T-cell (primary cell): Measurements from ENCODE around the gene NRIP1. TPM values are rescaled to one million over a fixed set of nuclear protein-coding genes. Genes with fewer than 3 reads are reported as not detected.

Experiments used
- ATAC-seq, 4 experiments: fragments of 200-7000 bp in 3 of 4; fragments of 150-1000 bp in 1 of 4; cut with Tn5 transposase; replicated peaks in 1 of 4; 1 replicate in 3 of 4; 2 replicates in 1 of 4; pipeline ENCODE4 v1.10.0; 2021; ENCODE audit warnings: moderate library complexity in 3 of 4, mild to moderate bottlenecking in 2 of 4, moderate number of reproducible peaks in 1 of 4
- CTCF ChIA-PET, 2 donors: fragments of 300-600 bp; sonication (Branson Sonifier 250); formaldehyde crosslinking; loops; one replicate each; lab custom pipeline; 2022; ENCODE audit warnings: antibody characterized with exemption in 2 of 2; lab: Charles Lee
- POLR2A ChIA-PET, 2 donors: fragments of 300-600 bp; sonication (Branson Sonifier 250); formaldehyde crosslinking; loops; one replicate each; lab custom pipeline; 2022; ENCODE audit warnings: antibody characterized with exemption in 2 of 2; lab: Charles Lee
- DNase-seq, 35 experiments: peaks; one replicate each; pipeline versions ENCODE4 v3.0.0 to v3.0.0-alpha.2; 2013 to 2023
- H3K27ac ChIP-seq: one replicate; pipeline ENCODE4 v1.5.1; 2013; ENCODE audit warnings: low read length
- H3K27me3 ChIP-seq, 2 experiments: replicated peaks in 1 of 2; 1 replicate in 1 of 2; 2 replicates in 1 of 2; pipeline versions ENCODE4 v1.6.1 to v1.7.0; 2013; ENCODE audit warnings: low read length in 1 of 2, mixed read lengths in 1 of 2; ENCODE audit not compliant: control insufficient read depth in 2 of 2, insufficient read depth in 2 of 2; ENCODE audit errors: extremely low read depth in 1 of 2
- H3K36me3 ChIP-seq, 2 donors: 1 replicate in 1 of 2; 2 replicates in 1 of 2; pipeline versions ENCODE4 v1.6.1 to v1.7.0; 2013; ENCODE audit warnings: low read length in 1 of 2; ENCODE audit not compliant: control insufficient read depth in 2 of 2, insufficient read depth in 1 of 2; ENCODE audit errors: extremely low read depth in 1 of 2
- H3K4me1 ChIP-seq, 2 experiments: 1 replicate in 1 of 2; 2 replicates in 1 of 2; pipeline versions ENCODE4 v1.6.1 to v1.7.0; 2013; ENCODE audit warnings: low read length in 2 of 2, mixed read lengths in 1 of 2; ENCODE audit not compliant: insufficient read depth in 2 of 2, control insufficient read depth in 1 of 2; ENCODE audit errors: extremely low read depth in 1 of 2
- H3K4me3 ChIP-seq, 2 donors: 1 replicate in 1 of 2; 2 replicates in 1 of 2; pipeline versions ENCODE4 v1.5.1 to v1.7.0; 2013; ENCODE audit warnings: mild to moderate bottlenecking in 2 of 2, low read length in 1 of 2, moderate library complexity in 1 of 2; ENCODE audit not compliant: control insufficient read depth in 1 of 2; ENCODE audit errors: extremely low read depth in 1 of 2
- H3K9me3 ChIP-seq: 2 replicates; pipeline ENCODE4 v1.7.0; 2013
- H3K27ac Mint-ChIP-seq, 2 donors: one replicate each; pipeline ENCODE4 v1.8.0; 2020 to 2021; ENCODE audit warnings: mild to moderate bottlenecking in 2 of 2, mixed read lengths in 2 of 2
- H3K27me3 Mint-ChIP-seq, 2 donors: one replicate each; pipeline ENCODE4 v1.8.0; 2021 to 2022; ENCODE audit warnings: mixed read lengths in 2 of 2
- H3K36me3 Mint-ChIP-seq: one replicate; pipeline ENCODE4 v1.8.0; 2021; ENCODE audit warnings: mixed read lengths
- H3K4me1 Mint-ChIP-seq, 3 donors: one replicate each; pipeline ENCODE4 v1.8.0; 2020 to 2022; ENCODE audit warnings: mixed read lengths in 3 of 3, mild to moderate bottlenecking in 1 of 3
- H3K4me3 Mint-ChIP-seq, 3 donors: one replicate each; pipeline ENCODE4 v1.8.0; 2020 to 2022; ENCODE audit warnings: mild to moderate bottlenecking in 3 of 3, mixed read lengths in 3 of 3, moderate library complexity in 3 of 3
- H3K9me3 Mint-ChIP-seq, 3 donors: one replicate each; pipeline ENCODE4 v1.8.0; 2020 to 2022; ENCODE audit warnings: mixed read lengths in 3 of 3
- WGBS: methylation state at CpG from one replicate; pipeline ENCODE4 v1.1.5; 2013; ENCODE audit warnings: missing lambda C conversion rate; ENCODE audit not compliant: insufficient coverage; 5-methylcytosine and 5-hydroxymethylcytosine counted together
- total RNA-seq, 35 experiments: library from RNA in 6 of 35; stranded (reverse) in 6 of 35; fragments of 120-200 nt in 1 of 35; gene quantifications; one replicate each; pipeline versions ENCODE4 v1.2.1 to v1.2.4 and lab custom pipeline; 2013 to 2026

The NRIP1 gene
- total RNA-seq, 5 donors from 2014 or later (not counting 1 experiment from before 2014, with no cell fraction given) = 19.5 to 35.8 (median 26.5) TPM

- Histone ChIP-seq H3K9me3 (no peaks in the 10 kb centered on the region), H3K4me1 (no peaks in the 10 kb centered on the region), H3K27me3 (no peaks in the 10 kb centered on the region), H3K27ac (no peak overlapping the region), H3K36me3 (no peaks in the 10 kb centered on the region), H3K4me3 (no peak overlapping the region)
- H3K36me3 Mint-ChIP-seq = no peaks in the 10 kb centered on the region
- DNase-seq (no peak), ATAC-seq (no peak)
- ChIA-PET POLR2A (no interaction called here), CTCF (no interaction called here)
- H3K4me1 Mint-ChIP-seq = no peaks in the 10 kb centered on the region
- H3K27me3 Mint-ChIP-seq = no peaks in the 10 kb centered on the region
- H3K9me3 Mint-ChIP-seq = no peaks in the 10 kb centered on the region
- WGBS = no CpG with 5 or more reads among the region's 1 CpG
- no peak overlapping the region for H3K4me3 Mint-ChIP-seq
- no peak overlapping the region for H3K27ac Mint-ChIP-seq
Observed at GRCh38 chr21:15088488-15088887, 23.7 kb upstream of the NRIP1 start.

- no peak for DNase-seq
- H3K36me3 ChIP-seq = no peaks in the 10 kb centered on the region
- no peak overlapping the region for H3K4me3 ChIP-seq
- no peaks in the 10 kb centered on the region for H3K27me3 ChIP-seq
- no peaks in the 10 kb centered on the region for H3K4me1 ChIP-seq
- H3K4me1 Mint-ChIP-seq = no peaks in the 10 kb centered on the region
- H3K27ac Mint-ChIP-seq = no peak overlapping the region
- CTCF ChIA-PET = no interaction called here
- no peak overlapping the region for H3K27ac ChIP-seq
- H3K27me3 Mint-ChIP-seq = no peaks in the 10 kb centered on the region
- no peaks in the 10 kb centered on the region for H3K36me3 Mint-ChIP-seq
- H3K9me3 Mint-ChIP-seq = no peaks in the 10 kb centered on the region
- H3K4me3 Mint-ChIP-seq = no peak overlapping the region
- no peaks in the 10 kb centered on the region for H3K9me3 ChIP-seq
- no peak for ATAC-seq
- POLR2A ChIA-PET = no interaction called here
Observed at GRCh38 chr21:15084668-15085067, 19.9 kb upstream of the NRIP1 start.

DNA sequence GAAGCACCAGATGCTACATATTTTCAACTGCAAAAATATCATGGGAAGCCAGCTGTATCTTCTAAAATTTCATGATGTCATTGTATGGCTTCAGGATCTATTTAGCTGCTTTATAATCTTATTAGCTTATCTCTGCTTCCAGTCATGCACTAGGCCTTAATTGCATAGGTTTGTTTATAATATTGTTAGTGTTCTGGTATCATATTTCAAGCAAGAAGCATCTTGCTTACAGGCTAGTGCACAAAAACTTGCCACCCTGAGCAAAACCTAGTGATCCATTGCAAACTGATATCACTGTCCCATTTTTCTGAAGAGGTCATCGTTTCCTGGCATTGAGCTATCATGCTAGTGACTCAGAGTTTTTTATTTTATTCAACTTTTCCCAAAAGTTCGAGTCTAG lies 15.7 kb upstream of the NRIP1 start:
- Mint-ChIP-seq H3K4me1 (no peaks in the 10 kb centered on the region), H3K36me3 (no peaks in the 10 kb centered on the region), H3K27ac (no peak overlapping the region), H3K27me3 (peaks cover 7% of the 10 kb centered on the region in 2 donors), H3K4me3 (no peak overlapping the region), H3K9me3 (no peaks in the 10 kb centered on the region)
- H3K4me1 ChIP-seq = no peaks in the 10 kb centered on the region
- H3K9me3 ChIP-seq = no peaks in the 10 kb centered on the region
- no peak for ATAC-seq
- ChIA-PET POLR2A (interaction anchor here in 1 of 2 donors (1.1 kb wide), 1 partner anchor 15 kb away, joined by 3 read pairs; no protein-coding TSS in a partner anchor), CTCF (interaction anchor here in 1 of 2 donors (0.9 to 1.2 kb wide), 2 partner anchors 45 to 121 kb away, joined by 3 read pairs; no protein-coding TSS in a partner anchor)
- H3K27ac ChIP-seq = no peak overlapping the region
- H3K36me3 ChIP-seq = no peaks in the 10 kb centered on the region
- 17% methylated on average over 1 of the region's 2 CpGs for WGBS
- peaks cover 0 to 3% of the 10 kb centered on the region in 2 experiments for H3K27me3 ChIP-seq
- H3K4me3 ChIP-seq = no peak overlapping the region
- no peak for DNase-seq

DNA sequence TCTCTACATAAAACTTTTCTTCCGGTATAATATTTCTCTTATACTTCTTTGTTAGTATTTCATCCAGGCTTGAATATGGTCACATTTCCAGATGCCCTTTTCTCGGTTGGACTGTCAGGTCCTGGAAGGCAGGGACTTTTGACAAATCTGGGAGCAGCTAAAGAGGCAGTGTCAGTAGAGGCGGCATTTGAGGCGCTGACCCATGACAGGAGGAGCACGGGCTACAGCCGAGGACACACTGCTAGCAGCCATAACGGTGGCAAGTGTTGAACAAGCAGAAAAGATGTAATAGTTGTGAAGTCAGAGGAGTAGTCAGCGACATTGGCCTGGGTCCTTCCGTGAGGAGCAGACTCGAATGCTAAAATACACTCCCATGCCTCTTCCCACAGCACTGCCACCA lies 14.5 kb upstream of the NRIP1 start:
- Mint-ChIP-seq H3K9me3 (no peaks in the 10 kb centered on the region), H3K27me3 (peaks cover 7% of the 10 kb centered on the region in 2 donors), H3K4me3 (no peak overlapping the region), H3K4me1 (no peaks in the 10 kb centered on the region), H3K36me3 (no peaks in the 10 kb centered on the region), H3K27ac (no peak overlapping the region)
- Histone ChIP-seq H3K27ac (no peak overlapping the region), H3K9me3 (no peaks in the 10 kb centered on the region), H3K36me3 (no peaks in the 10 kb centered on the region), H3K4me3 (no peak overlapping the region), H3K4me1 (no peaks in the 10 kb centered on the region), H3K27me3 (peaks cover 0 to 3% of the 10 kb centered on the region in 2 experiments)
- ATAC-seq (no peak), DNase-seq (no peak)
- 100% methylated on average over 3 of the region's 10 CpGs for WGBS
- POLR2A ChIA-PET = no interaction called here
- CTCF ChIA-PET = no interaction called here

GRCh38 chr21:15078180-15078579 lies 13.4 kb upstream of the NRIP1 start:
- H3K27me3 ChIP-seq = peaks cover 0 to 3% of the 10 kb centered on the region in 2 experiments
- no peak overlapping the region for H3K27ac ChIP-seq
- no peak overlapping the region for H3K4me3 ChIP-seq
- no peaks in the 10 kb centered on the region for H3K4me1 Mint-ChIP-seq
- ATAC-seq (no peak), DNase-seq (no peak)
- CTCF ChIA-PET = no interaction called here
- H3K27me3 Mint-ChIP-seq = peaks cover 7% of the 10 kb centered on the region in 2 donors
- WGBS = 90% methylated on average over 1 of the region's 2 CpGs
- no peaks in the 10 kb centered on the region for H3K36me3 Mint-ChIP-seq
- no peaks in the 10 kb centered on the region for H3K9me3 ChIP-seq
- no peaks in the 10 kb centered on the region for H3K36me3 ChIP-seq
- H3K9me3 Mint-ChIP-seq = no peaks in the 10 kb centered on the region
- no peak overlapping the region for H3K4me3 Mint-ChIP-seq
- POLR2A ChIA-PET = no interaction called here
- no peak overlapping the region for H3K27ac Mint-ChIP-seq
- no peaks in the 10 kb centered on the region for H3K4me1 ChIP-seq

DNA sequence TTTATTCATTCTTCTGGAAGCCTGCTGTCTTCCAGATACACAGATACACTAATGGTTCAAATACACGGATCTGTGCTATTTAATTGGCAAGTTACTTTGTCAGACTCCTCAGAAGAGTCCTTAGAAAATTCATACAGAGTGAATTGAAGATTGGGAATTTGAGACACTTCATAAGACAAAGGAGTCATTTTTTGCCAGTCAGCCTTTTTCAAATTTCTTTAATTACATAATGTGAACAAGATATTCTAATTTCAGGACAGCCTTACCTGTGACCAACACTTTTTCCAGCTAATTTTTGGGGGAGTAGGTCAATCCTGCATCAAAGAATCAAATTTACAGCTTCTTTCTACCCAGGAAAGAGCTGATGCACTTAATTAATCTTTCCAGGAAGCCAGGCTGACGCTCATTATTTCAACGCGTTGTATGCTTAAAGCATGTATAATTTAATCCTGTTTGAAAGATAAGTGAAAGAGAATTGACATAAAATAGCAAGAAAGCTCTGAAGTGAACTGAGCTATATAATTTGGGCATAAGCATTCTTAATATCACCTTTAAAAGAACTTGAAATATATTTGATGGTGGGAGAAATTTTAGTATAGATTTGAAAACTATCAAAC lies 12.8 kb upstream of the NRIP1 start:
- Mint-ChIP-seq H3K4me3 (no peak overlapping the region), H3K36me3 (no peaks in the 10 kb centered on the region), H3K27ac (no peak overlapping the region), H3K9me3 (no peaks in the 10 kb centered on the region), H3K27me3 (peaks cover 7% of the 10 kb centered on the region in 2 donors), H3K4me1 (no peaks in the 10 kb centered on the region)
- CTCF ChIA-PET = no interaction called here
- Histone ChIP-seq H3K27ac (no peak overlapping the region), H3K36me3 (no peaks in the 10 kb centered on the region), H3K4me1 (no peaks in the 10 kb centered on the region), H3K27me3 (peaks cover 0 to 3% of the 10 kb centered on the region in 2 experiments), H3K9me3 (no peaks in the 10 kb centered on the region), H3K4me3 (no peak overlapping the region)
- WGBS = no CpG with 5 or more reads among the region's 4 CpGs
- POLR2A ChIA-PET = no interaction called here
- DNase-seq = no peak
- ATAC-seq = no peak
